B cell (primary cell): ENCODE measurements around the gene BLVRB. TPM values are rescaled to one million over a fixed set of nuclear protein-coding genes. Genes with fewer than 3 reads are reported as not detected.

Experiments
- ATAC-seq: fragments of 200-7000 bp; cut with Tn5 transposase; one replicate; pipeline ENCODE4 v1.10.0; 2021; ENCODE audit warnings: low read depth, mild to moderate bottlenecking, moderate number of reproducible peaks, moderate library complexity
- CTCF ChIA-PET: fragments of 350-600 bp; sonication (Branson Sonifier 250); formaldehyde crosslinking; loops from one replicate; lab custom pipeline; 2021; ENCODE audit warnings: antibody characterized with exemption, inconsistent platforms; lab: Charles Lee
- POLR2A ChIA-PET: fragments of 350-600 bp; sonication (Branson Sonifier 250); formaldehyde crosslinking; loops from one replicate; lab custom pipeline; 2021; ENCODE audit warnings: antibody characterized with exemption; lab: Charles Lee
- DNase-seq: peaks from one replicate; pipeline ENCODE4 v3.0.0; 2013
- H2AFZ ChIP-seq: 2 replicates; pipeline ENCODE4 v1.6.1; 2012; ENCODE audit warnings: mild to moderate bottlenecking, low read depth, low read length; ENCODE audit not compliant: insufficient read depth, poor library complexity, severe bottlenecking
- H3K27ac ChIP-seq, 2 donors: 1 replicate in 1 of 2; 2 replicates in 1 of 2; pipeline ENCODE4 v1.5.1; 2012 to 2013; ENCODE audit warnings: low read length in 2 of 2, mild to moderate bottlenecking in 2 of 2, moderate library complexity in 1 of 2
- H3K27me3 ChIP-seq, 4 experiments: fragments of 200-600 bp in 1 of 4; sonication (generic) in 1 of 4; replicated peaks in 1 of 4; 1 replicate in 2 of 4; 2 replicates in 2 of 4; pipeline versions ENCODE4 v1.6.1 to v1.7.0; 2013 to 2016; ENCODE audit warnings: low read length in 3 of 4, mild to moderate bottlenecking in 2 of 4, mixed read lengths in 1 of 4, moderate library complexity in 1 of 4; ENCODE audit not compliant: insufficient read depth in 4 of 4, control insufficient read depth in 3 of 4; ENCODE audit errors: control extremely low read depth in 1 of 4
- H3K36me3 ChIP-seq, 2 experiments: replicated peaks in 1 of 2; 1 replicate in 1 of 2; 2 replicates in 1 of 2; pipeline versions ENCODE4 v1.6.1 to v1.7.1; 2013; ENCODE audit warnings: low read length in 1 of 2; ENCODE audit not compliant: insufficient read depth in 2 of 2, control insufficient read depth in 1 of 2; ENCODE audit errors: control extremely low read depth in 1 of 2, extremely low read depth in 1 of 2
- H3K4me1 ChIP-seq, 2 donors: fragments of 200-600 bp in 1 of 2; sonication (generic) in 1 of 2; 1 replicate in 1 of 2; 2 replicates in 1 of 2; pipeline versions ENCODE4 v1.5.1 to v1.6.1; 2013 to 2017; ENCODE audit warnings: low read length in 2 of 2; ENCODE audit not compliant: control insufficient read depth in 2 of 2, insufficient read depth in 2 of 2
- H3K4me2 ChIP-seq: replicated peaks from 2 replicates; pipeline ENCODE3; 2012; ENCODE audit warnings: mild to moderate bottlenecking, low read depth, low read length; ENCODE audit not compliant: poor library complexity, severe bottlenecking
- H3K4me3 ChIP-seq, 5 experiments: fragments of 200-600 bp in 1 of 5; sonication (generic) in 1 of 5; 1 replicate in 3 of 5; 2 replicates in 2 of 5; pipeline versions ENCODE4 v1.5.1 to v1.7.0; 2011 to 2016; ENCODE audit warnings: low read length in 4 of 5, mild to moderate bottlenecking in 4 of 5, low read depth in 2 of 5, control low read depth in 1 of 5, moderate library complexity in 1 of 5; ENCODE audit not compliant: insufficient read depth in 1 of 5; ENCODE audit errors: control extremely low read depth in 1 of 5, extremely low read depth in 1 of 5
- H3K79me2 ChIP-seq: fragments of 200-600 bp; sonication (generic); one replicate; pipeline ENCODE4 v1.6.0; 2016; ENCODE audit warnings: low read length; ENCODE audit not compliant: control insufficient read depth, insufficient read depth
- H3K9ac ChIP-seq: fragments of 200-600 bp; sonication (generic); 2 replicates; pipeline ENCODE4 v1.6.1; 2017; ENCODE audit warnings: mild to moderate bottlenecking, low read length, moderate library complexity
- H3K9me3 ChIP-seq, 3 donors: one replicate each; pipeline versions ENCODE4 v1.6.1 to v1.7.1; 2013; ENCODE audit warnings: low read length in 2 of 3; ENCODE audit not compliant: control insufficient read depth in 2 of 3, insufficient read depth in 1 of 3; ENCODE audit errors: control extremely low read depth in 1 of 3
- H4K20me1 ChIP-seq: 2 replicates; pipeline ENCODE4 v1.6.0; 2012; ENCODE audit warnings: mild to moderate bottlenecking, low read length; ENCODE audit not compliant: insufficient read depth, control insufficient read depth, poor library complexity, severe bottlenecking
- H3K27ac Mint-ChIP-seq: one replicate; pipeline ENCODE4 v1.8.0; 2021; ENCODE audit warnings: mixed read lengths
- H3K27me3 Mint-ChIP-seq: one replicate; pipeline ENCODE4 v1.8.0; 2021; ENCODE audit warnings: mixed read lengths
- H3K4me1 Mint-ChIP-seq: one replicate; pipeline ENCODE4 v1.8.0; 2021; ENCODE audit warnings: mixed read lengths
- H3K4me3 Mint-ChIP-seq: one replicate; pipeline ENCODE4 v1.8.0; 2021; ENCODE audit warnings: mixed read lengths
- H3K9me3 Mint-ChIP-seq: one replicate; pipeline ENCODE4 v1.8.0; 2022; ENCODE audit warnings: mixed read lengths; ENCODE audit not compliant: insufficient read depth
- CTCF ChIP-seq: fragments of 200-600 bp; IDR thresholded peaks from one replicate; pipeline ENCODE4 v1.8.0; 2022; ENCODE audit warnings: antibody characterized with exemption, mild to moderate bottlenecking
- EZH2 ChIP-seq: IDR thresholded peaks from 2 replicates; pipeline ENCODE4 v1.6.1; 2012; ENCODE audit warnings: borderline replicate concordance, low read depth, mild to moderate bottlenecking, moderate library complexity, low read length; ENCODE audit not compliant: insufficient read depth, poor library complexity, severe bottlenecking
- WGBS: methylation state at CpG from one replicate; pipeline ENCODE4 v1.1.5; 2013; ENCODE audit warnings: missing lambda C conversion rate; ENCODE audit not compliant: insufficient coverage; 5-methylcytosine and 5-hydroxymethylcytosine counted together
- intact Hi-C: fragments of 100-400 bp; cut with micrococcal nuclease; formaldehyde crosslinking; loops from one replicate; pipeline ENCODE4 v1.10.0; 2022
- polyA plus RNA-seq: library from polyadenylated mRNA; depleted of rRNA; stranded (reverse); fragments of >200 nt; gene quantifications from 2 replicates; pipeline ENCODE4 v1.2.3, GENCODE V29; 2012
- total RNA-seq, 2 donors: library from RNA; stranded (reverse); fragments of 120-200 nt in 1 of 2; gene quantifications; 1 replicate in 1 of 2; 2 replicates in 1 of 2; pipeline versions ENCODE4 v1.2.3 to v1.2.4, GENCODE V29; 2013 to 2022

BLVRB gene
- total and polyA plus RNA-seq, 2 donors (not counting 1 experiment from before 2014, with no cell fraction given), result 14.2 to 23.2 TPM

- TF ChIP-seq EZH2 (no peak), CTCF (no peak)
- H3K4me3 ChIP-seq, result peak overlapping the region; percentile 85 to 100 (median 95)
- under 1% methylated on average over 46 of the region's 52 CpGs for WGBS
- peaks cover 41% of the 10 kb centered on the region for H3K79me2 ChIP-seq
- ChIA-PET POLR2A (interaction anchor here (0.6 to 3.7 kb wide), 11 partner anchors 10 to 162 kb away, joined by 3 to 63 read pairs (median 4); partner anchors contain the start of genes BLVRB, C19orf47, PLD3 and SERTAD1), CTCF (interaction anchor here (1.1 to 5.6 kb wide), 7 partner anchors 10 to 160 kb away, joined by 3 to 87 read pairs (median 6); partner anchors contain the start of gene SERTAD1)
- peaks cover 12% of the 10 kb centered on the region in 2 donors for H3K4me1 ChIP-seq
- no peaks in the 10 kb centered on the region for H3K27me3 ChIP-seq
- Mint-ChIP-seq H3K4me1 (peaks cover 28% of the 10 kb centered on the region), H3K9me3 (no peaks in the 10 kb centered on the region), H3K4me3 (peak overlapping the region; percentile 97), H3K27me3 (no peaks in the 10 kb centered on the region), H3K27ac (peak overlapping the region; percentile 95)
- peaks cover 23% of the 10 kb centered on the region for H4K20me1 ChIP-seq
- peaks cover 2 to 16% of the 10 kb centered on the region in 2 experiments for H3K36me3 ChIP-seq
- peak overlapping the region; percentile 95 for H3K4me2 ChIP-seq
- H3K9ac ChIP-seq, result peak overlapping the region; percentile 84
- DNase-seq (peak; percentile 99), ATAC-seq (peak; percentile 73)
- peak overlapping the region; percentile 78 for H2AFZ ChIP-seq
- intact Hi-C loops, result loop anchor here (1.0 to 5.0 kb wide), 6 partner anchors 8 to 819 kb away; partner anchors contain the start of genes HNRNPUL1, MIA and RAB4B
- H3K27ac ChIP-seq, result peak overlapping the region; percentile 87 to 92
- H3K9me3 ChIP-seq, result no peaks in the 10 kb centered on the region
Measured at GRCh38 chr19:40443131-40443999, 22.2 kb downstream of the BLVRB start.
